ENCODE results near the gene NHSL2. TPM values are rescaled to one million over a fixed set of nuclear protein-coding genes. Genes with fewer than 3 reads are reported as not detected.

The NHSL2 gene
- total and polyA plus RNA-seq, 2 of the 13 experiments (the other 11 are each of a cell fraction or from before 2014, with no cell fraction given) = not detected

DNA sequence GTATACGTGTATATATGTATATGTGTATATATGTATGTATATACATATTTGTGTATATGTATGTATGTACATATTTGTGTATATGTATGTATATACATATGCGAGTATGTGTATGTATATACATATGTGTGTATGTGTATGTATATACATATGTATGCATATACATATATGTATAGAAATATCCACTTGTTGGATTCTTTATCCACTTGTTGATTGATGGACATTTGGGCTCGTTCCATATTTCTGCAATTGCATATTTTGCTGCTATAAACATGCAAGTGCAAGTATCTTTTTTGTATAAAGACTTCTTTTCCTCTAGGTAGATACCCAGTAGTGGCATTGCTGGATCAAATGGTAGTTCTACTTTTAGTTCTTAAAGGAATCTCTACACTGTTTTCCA, 25.5 kb upstream of the NHSL2 start (continued):
- no peak for TF ChIP-seq ZNF816 (CRISPR knock-in tag; IDR thresholded peaks at IDR 0.05; ENCODE audit: borderline replicate concordance)
- TF ChIP-seq, protein P1, sequence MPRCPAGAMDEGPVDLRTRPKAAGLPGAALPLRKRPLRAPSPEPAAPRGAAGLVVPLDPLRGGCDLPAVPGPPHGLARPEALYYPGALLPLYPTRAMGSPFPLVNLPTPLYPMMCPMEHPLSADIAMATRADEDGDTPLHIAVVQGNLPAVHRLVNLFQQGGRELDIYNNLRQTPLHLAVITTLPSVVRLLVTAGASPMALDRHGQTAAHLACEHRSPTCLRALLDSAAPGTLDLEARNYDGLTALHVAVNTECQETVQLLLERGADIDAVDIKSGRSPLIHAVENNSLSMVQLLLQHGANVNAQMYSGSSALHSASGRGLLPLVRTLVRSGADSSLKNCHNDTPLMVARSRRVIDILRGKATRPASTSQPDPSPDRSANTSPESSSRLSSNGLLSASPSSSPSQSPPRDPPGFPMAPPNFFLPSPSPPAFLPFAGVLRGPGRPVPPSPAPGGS (CRISPR knock-in tag; IDR thresholded peaks at IDR 0.05) = no peak
- TF ChIP-seq CHD2 (IDR thresholded peaks at IDR 0.05; ENCODE audit: low read depth, low read length) = no peak
- no peak for TF ChIP-seq ZNF646 (CRISPR knock-in tag; IDR thresholded peaks at IDR 0.05)
- no peak for TF ChIP-seq RORA (CRISPR knock-in tag; IDR thresholded peaks at IDR 0.05)

GRCh38 chrX:71895607-71896006, 15.0 kb upstream of the NHSL2 start:
- intact Hi-C loops (cut with micrococcal nuclease; ENCODE audit: unreplicated experiment) = no loop called here

More at GRCh38 chrX:71895607-71896006, 15.0 kb upstream of the NHSL2 start:
- H2AFZ ChIP-seq (ENCODE audit: low read length) = no peak overlapping the region
- no peak for DNase-seq (ENCODE audit: low spot score)
- no peak overlapping the region for H3K4me2 ChIP-seq (ENCODE audit: low read depth, low read length)
- POLR2A ChIA-PET = no interaction called here
- no peak for ATAC-seq
- CTCF ChIA-PET (ENCODE audit: low intra/inter-chr PET ratio, low total read pairs) = no interaction called here
- BruUV-seq (replicated peaks) = no TSS peak
- H3K27me3 ChIP-seq (ENCODE audit: control insufficient read depth in 1 of 2, insufficient read depth in 2 of 2, low read length in 2 of 2) = no peaks in the 10 kb centered on the region
- H3K79me2 ChIP-seq (ENCODE audit: insufficient read depth, low read length) = no peaks in the 10 kb centered on the region
- no peak overlapping the region for H3K9ac ChIP-seq (ENCODE audit: insufficient read depth, low read depth, low read length)
- H3K9me3 ChIP-seq (ENCODE audit: low read length) = no peaks in the 10 kb centered on the region
- FAIRE-seq = no peak
- TF ChIP-seq, protein P2, sequence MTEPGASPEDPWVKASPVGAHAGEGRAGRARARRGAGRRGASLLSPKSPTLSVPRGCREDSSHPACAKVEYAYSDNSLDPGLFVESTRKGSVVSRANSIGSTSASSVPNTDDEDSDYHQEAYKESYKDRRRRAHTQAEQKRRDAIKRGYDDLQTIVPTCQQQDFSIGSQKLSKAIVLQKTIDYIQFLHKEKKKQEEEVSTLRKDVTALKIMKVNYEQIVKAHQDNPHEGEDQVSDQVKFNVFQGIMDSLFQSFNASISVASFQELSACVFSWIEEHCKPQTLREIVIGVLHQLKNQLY (CRISPR knock-in tag; IDR thresholded peaks at IDR 0.05) = no peak
- TF ChIP-seq MATR3 (CRISPR knock-in tag; IDR thresholded peaks at IDR 0.05) (no peak), SIX1 (CRISPR knock-in tag; IDR thresholded peaks at IDR 0.05; ENCODE audit: borderline replicate concordance) (no peak), KLF15 (CRISPR knock-in tag; IDR thresholded peaks at IDR 0.05; ENCODE audit: borderline replicate concordance) (no peak), WIZ (CRISPR knock-in tag; IDR thresholded peaks at IDR 0.05) (no peak)
- H4K20me1 ChIP-seq (ENCODE audit: insufficient read depth, low read length) = no peaks in the 10 kb centered on the region
- no peak overlapping the region for H3K4me3 ChIP-seq (replicated peaks in 1 of 3; ENCODE audit: insufficient read depth in 1 of 3, low read depth in 2 of 3, low read length in 3 of 3)
- no peak overlapping the region for H3K27ac ChIP-seq (ENCODE audit: extremely low read length, insufficient read depth, low read length)
- in situ Hi-C loops (cut with HindIII; ENCODE audit: extremely low pct_ligation_motif_present, low pct_unique_long_range_greater_than_20kb) = no loop called here
- H3K36me3 ChIP-seq (replicated peaks in 1 of 2; ENCODE audit: control insufficient read depth in 1 of 2, insufficient read depth in 2 of 2, low read length in 2 of 2) = no peaks in the 10 kb centered on the region
- H3K4me1 ChIP-seq (ENCODE audit: insufficient read depth, low read length) = no peaks in the 10 kb centered on the region

Measured in HepG2 (cell line).